Lung (tissue), 12 donors: Measurements from ENCODE around the gene ERI3. TPM values are rescaled to one million over a fixed set of nuclear protein-coding genes. Genes with fewer than 3 reads are reported as not detected.

Experiments used
- ATAC-seq: fragments of 200-7000 bp; cut with Tn5 transposase; one replicate; pipeline ENCODE4 v1.9.1; 2020; ENCODE audit warnings: moderate number of reproducible peaks; ENCODE audit not compliant: insufficient read depth, low FRiP score
- DNase-seq, 3 donors: peaks; one replicate each; pipeline ENCODE4 v3.0.0-alpha.2; 2013 to 2017
- H3K27ac ChIP-seq, 2 donors: one replicate each; pipeline ENCODE4 v1.5.1; 2013; ENCODE audit warnings: mild to moderate bottlenecking in 2 of 2, moderate library complexity in 2 of 2, control low read depth in 1 of 2, inconsistent platforms in 1 of 2, low read depth in 1 of 2, low read length in 1 of 2
- H3K27me3 ChIP-seq, 3 donors: one replicate each; pipeline ENCODE4 v1.5.1; 2013; ENCODE audit warnings: low read length in 2 of 3; ENCODE audit not compliant: control insufficient read depth in 3 of 3, insufficient read depth in 3 of 3
- H3K36me3 ChIP-seq, 4 donors: one replicate each; pipeline ENCODE4 v1.5.1; 2013; ENCODE audit warnings: low read length in 4 of 4, mild to moderate bottlenecking in 1 of 4, moderate library complexity in 1 of 4; ENCODE audit not compliant: control insufficient read depth in 4 of 4, insufficient read depth in 4 of 4
- H3K4me1 ChIP-seq, 5 donors: one replicate each; pipeline ENCODE4 v1.5.1; 2013; ENCODE audit warnings: low read length in 5 of 5, mild to moderate bottlenecking in 2 of 5, moderate library complexity in 1 of 5; ENCODE audit not compliant: control insufficient read depth in 5 of 5, insufficient read depth in 5 of 5
- H3K4me3 ChIP-seq: one replicate; pipeline ENCODE4 v1.5.1; 2013; ENCODE audit warnings: mild to moderate bottlenecking, control low read depth, moderate library complexity
- H3K9ac ChIP-seq, 2 donors: one replicate each; pipeline ENCODE4 v1.5.1; 2013; ENCODE audit warnings: low read length in 2 of 2, control low read depth in 1 of 2; ENCODE audit not compliant: insufficient read depth in 1 of 2
- H3K9me3 ChIP-seq, 4 donors: one replicate each; pipeline ENCODE4 v1.5.1; 2013; ENCODE audit warnings: low read length in 3 of 4, mild to moderate bottlenecking in 1 of 4, moderate library complexity in 1 of 4; ENCODE audit not compliant: control insufficient read depth in 4 of 4, insufficient read depth in 3 of 4
- WGBS, 2 donors: extraction: QIAGEN DNeasy Blood & Tissue Kit; methylation state at CpG; one replicate each; pipeline ENCODE4 v1.1.7; 2013; 5-methylcytosine and 5-hydroxymethylcytosine counted together
- polyA plus RNA-seq, 2 donors: library from polyadenylated mRNA; stranded (reverse); fragments of 200-250 nt; gene quantifications; one replicate each; pipeline ENCODE4 v1.2.1, GENCODE V29; 2013
- total RNA-seq, 2 donors: library from RNA; depleted of rRNA in 1 of 2; stranded (reverse); fragments of >200 nt in 1 of 2; gene quantifications; one replicate each; pipeline ENCODE4 v1.2.1, GENCODE V29; 2014 to 2021
- TF ChIP-seq, protein P1 (sequence below): IDR thresholded peaks from 2 replicates; pipeline ENCODE4 v1.5.1; 2012; ENCODE audit warnings: mild to moderate bottlenecking; ENCODE audit errors: control extremely low read depth, extremely low read depth
- donor health status: control.
- donor health status: control.
- donor health status: Bipolar disorder and iron deficiency.
- donor health status: healthy.
- donor health status: DM: yes; HTN: yes; CAD: no.

The ERI3 gene
- total and polyA plus RNA-seq, 4 donors, result 26.6 to 56.2 (median 40.8) TPM

DNA sequence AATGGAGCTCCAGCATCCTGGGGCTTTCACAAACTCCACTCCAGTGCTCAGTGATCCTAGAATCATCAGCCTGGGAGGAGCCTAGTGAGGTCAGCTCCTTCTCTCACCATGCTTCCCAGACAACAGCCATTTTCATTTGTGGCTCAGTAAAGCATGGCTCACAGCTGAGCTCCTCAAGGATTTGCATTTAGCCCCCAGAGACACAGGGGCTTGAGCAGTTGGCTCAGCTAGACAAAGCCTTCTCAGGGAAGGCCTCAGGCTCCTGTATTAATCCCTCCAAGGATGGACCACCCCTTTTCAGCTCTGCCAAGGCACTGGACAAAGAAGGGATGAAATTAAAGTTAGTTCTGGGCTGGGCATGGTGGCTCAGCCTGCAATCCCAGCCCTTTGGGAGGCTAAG lies 39.5 kb downstream of the ERI3 start:
- DNase-seq, result no peak
- H3K4me1 ChIP-seq, result peaks cover 0 to 5% (median 4%) of the 10 kb centered on the region in 5 donors
- H3K27me3 ChIP-seq, result no peaks in the 10 kb centered on the region
- H3K27ac ChIP-seq, result no peak overlapping the region
- no peak overlapping the region for H3K4me3 ChIP-seq
- peaks cover 0 to 2% (median 0%) of the 10 kb centered on the region in 4 donors for H3K9me3 ChIP-seq
- H3K36me3 ChIP-seq, result peaks cover 18 to 50% (median 33%) of the 10 kb centered on the region in 4 donors
- TF ChIP-seq, protein P1, sequence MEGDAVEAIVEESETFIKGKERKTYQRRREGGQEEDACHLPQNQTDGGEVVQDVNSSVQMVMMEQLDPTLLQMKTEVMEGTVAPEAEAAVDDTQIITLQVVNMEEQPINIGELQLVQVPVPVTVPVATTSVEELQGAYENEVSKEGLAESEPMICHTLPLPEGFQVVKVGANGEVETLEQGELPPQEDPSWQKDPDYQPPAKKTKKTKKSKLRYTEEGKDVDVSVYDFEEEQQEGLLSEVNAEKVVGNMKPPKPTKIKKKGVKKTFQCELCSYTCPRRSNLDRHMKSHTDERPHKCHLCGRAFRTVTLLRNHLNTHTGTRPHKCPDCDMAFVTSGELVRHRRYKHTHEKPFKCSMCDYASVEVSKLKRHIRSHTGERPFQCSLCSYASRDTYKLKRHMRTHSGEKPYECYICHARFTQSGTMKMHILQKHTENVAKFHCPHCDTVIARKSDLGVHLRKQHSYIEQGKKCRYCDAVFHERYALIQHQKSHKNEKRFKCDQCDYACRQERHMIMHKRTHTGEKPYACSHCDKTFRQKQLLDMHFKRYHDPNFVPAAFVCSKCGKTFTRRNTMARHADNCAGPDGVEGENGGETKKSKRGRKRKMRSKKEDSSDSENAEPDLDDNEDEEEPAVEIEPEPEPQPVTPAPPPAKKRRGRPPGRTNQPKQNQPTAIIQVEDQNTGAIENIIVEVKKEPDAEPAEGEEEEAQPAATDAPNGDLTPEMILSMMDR, result no peak
- no peak overlapping the region for H3K9ac ChIP-seq
- ATAC-seq, result no peak

DNA sequence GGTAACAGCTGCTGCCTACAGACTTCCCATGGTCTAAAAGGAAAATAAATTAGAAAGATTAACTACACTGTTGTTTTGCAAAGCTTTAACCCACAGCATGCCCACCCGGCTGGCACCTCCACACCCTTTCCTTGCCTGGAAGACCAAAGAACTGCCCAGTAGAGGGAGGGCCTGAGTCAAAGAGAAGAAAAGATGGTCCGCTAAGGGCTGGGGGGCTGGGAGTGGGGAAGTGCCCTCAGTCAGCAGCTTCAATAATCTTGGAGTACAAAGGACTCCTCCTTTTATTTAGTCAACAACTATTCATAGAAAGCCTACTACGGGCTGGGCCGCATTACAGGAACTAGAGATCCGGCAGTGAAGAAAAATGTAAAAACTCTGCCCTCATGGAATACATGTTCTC lies 40.6 kb downstream of the ERI3 start:
- TF ChIP-seq, protein P1, result no peak
- Histone ChIP-seq H3K27me3 (no peaks in the 10 kb centered on the region), H3K4me3 (no peak overlapping the region), H3K9ac (no peak overlapping the region), H3K27ac (no peak overlapping the region), H3K9me3 (peaks cover 0 to 2% (median 0%) of the 10 kb centered on the region in 4 donors), H3K36me3 (peaks cover 18 to 51% (median 35%) of the 10 kb centered on the region in 4 donors), H3K4me1 (peaks cover 0 to 5% (median 4%) of the 10 kb centered on the region in 5 donors)
- no peak for DNase-seq
- 71 to 74% methylated on average over 5 of the region's 5 CpGs for WGBS, 2 donors
- no peak for ATAC-seq

DNA sequence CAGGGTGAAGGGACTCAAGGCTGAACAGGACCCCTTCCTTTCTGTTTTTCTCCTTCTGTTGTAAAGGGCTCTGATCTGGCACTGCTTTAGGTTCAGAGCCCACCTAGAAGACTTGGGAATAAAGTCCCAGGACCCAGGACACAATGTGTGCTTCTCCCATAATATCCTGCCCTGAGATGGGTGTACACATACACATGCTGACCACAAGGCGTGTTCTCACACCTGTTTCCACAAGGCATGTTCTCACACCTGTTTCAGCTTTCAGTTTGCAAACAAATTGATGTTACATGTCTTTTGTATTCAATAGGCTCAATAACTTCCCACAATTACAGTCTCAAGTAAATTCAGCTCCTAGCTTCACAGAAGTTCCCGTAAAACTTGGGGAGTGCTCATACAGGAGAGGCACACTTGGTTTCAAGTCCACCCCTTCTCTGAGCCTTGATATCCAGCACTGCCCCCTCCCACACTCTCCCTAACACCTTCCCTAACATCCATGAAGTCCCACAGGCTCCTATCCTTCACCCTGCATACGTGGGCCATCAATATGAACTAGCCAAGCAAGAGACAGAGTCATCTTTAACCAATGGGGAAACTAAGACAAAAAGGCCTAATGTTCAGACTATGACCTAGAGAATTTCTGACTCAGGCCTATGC lies 41.7 kb downstream of the ERI3 start:
- H3K36me3 ChIP-seq, result peaks cover 18 to 46% (median 29%) of the 10 kb centered on the region in 4 donors
- no peak overlapping the region for H3K27ac ChIP-seq
- H3K4me3 ChIP-seq, result no peak overlapping the region
- WGBS, 2 donors, result 97% methylated on average over 3 of the region's 3 CpGs
- no peaks in the 10 kb centered on the region for H3K27me3 ChIP-seq
- H3K4me1 ChIP-seq, result peaks cover 0 to 5% (median 4%) of the 10 kb centered on the region in 5 donors
- H3K9me3 ChIP-seq, result peaks cover 0 to 2% (median 0%) of the 10 kb centered on the region in 4 donors
- TF ChIP-seq, protein P1, result no peak
- no peak for ATAC-seq
- no peak for DNase-seq
- H3K9ac ChIP-seq, result no peak overlapping the region
